NCI-H2029 treated with DMSO at 0.1 percent for 48 hours (cell line): ENCODE results near the gene ADGRA1.

Experiments used
- DNase-seq: peaks from one replicate; lab custom pipeline; 2025; lab: John Stamatoyannopoulos, UW

ADGRA1 gene

GRCh38 chr10:133076274-133077038 is 11.3 kb upstream of the ADGRA1 start:
- DNase-seq, result no peak

- no peak for DNase-seq
Measured at GRCh38 chr10:133079836-133080682, 7.7 kb upstream of the ADGRA1 start.

GRCh38 chr10:133080683-133081040 is 7.1 kb upstream of the ADGRA1 start:
- DNase-seq, result no peak

- DNase-seq, result no peak
Measured at GRCh38 chr10:133081636-133082035, 6.1 kb upstream of the ADGRA1 start.

DNA sequence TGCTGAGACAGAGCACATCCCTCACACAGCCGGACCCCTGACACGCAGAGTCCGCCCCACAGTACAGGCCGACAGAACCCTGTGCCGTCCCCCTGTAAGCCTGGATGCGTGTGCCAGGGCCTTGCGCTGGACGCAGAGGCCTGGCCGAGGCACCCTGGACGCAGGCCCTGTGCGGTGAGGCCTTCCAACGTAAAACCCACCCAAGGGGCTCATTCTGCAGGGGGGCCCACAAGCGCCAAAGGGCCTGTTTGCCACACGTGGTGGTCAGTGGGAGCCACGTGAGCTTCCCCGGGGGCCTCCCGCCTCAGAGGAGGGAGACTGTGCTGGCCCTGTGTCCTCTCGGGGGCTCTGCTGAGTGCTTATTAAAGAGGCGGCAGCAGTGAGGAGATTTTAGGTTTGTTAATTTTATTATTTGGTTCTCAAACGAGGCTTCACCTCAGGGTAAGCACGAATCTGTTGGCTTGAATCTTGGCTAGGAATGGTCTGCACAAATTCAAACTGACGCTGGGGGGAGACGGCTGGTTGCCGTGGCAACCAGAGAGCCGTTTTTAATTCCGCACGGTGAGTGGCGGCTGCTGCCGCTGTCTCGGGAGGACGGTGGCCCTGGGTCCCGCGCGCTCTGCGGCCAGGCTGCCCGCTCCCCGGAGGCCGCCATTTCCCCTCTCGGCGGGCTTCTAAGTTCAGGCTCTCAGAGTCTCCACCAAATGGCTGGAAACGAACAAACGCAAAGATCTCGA is 4.9 kb upstream of the ADGRA1 start:
- no peak for DNase-seq

DNA sequence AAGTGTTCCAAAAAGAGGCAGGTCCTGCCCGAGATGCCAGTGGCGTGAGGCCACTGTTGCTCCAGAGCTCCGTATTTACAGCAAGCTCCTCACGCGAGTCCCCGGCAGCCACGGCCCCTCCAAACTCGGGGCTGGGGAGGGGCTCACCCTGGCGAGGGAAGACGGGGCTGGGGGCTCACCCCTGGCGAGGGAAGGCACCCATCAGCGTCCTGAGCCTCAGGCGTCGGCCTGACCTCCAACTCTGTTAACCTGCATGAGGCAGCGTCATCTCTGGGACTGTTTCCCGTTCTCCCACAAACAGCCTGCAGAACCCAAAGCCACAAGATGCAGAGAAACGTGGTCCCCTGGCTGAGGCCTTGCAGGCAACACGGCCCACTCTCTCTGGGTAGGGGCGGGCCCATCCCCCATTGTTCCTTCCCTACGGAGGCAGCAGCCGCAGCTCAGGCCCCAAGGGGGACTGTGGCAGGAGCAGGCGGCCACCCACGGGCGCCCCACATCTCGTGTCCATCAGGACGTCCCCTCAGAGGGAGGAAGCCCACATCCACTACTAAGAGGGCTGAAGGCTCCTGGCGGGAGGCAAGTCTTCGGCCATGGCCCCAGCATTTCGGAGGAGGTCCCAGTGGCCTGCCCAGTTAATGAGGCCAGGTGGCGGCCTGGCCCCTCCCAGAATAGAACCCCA is 4.2 kb upstream of the ADGRA1 start:
- DNase-seq, result no peak

GRCh38 chr10:133084491-133084890 is 3.2 kb upstream of the ADGRA1 start:
- DNase-seq, result no peak

DNA sequence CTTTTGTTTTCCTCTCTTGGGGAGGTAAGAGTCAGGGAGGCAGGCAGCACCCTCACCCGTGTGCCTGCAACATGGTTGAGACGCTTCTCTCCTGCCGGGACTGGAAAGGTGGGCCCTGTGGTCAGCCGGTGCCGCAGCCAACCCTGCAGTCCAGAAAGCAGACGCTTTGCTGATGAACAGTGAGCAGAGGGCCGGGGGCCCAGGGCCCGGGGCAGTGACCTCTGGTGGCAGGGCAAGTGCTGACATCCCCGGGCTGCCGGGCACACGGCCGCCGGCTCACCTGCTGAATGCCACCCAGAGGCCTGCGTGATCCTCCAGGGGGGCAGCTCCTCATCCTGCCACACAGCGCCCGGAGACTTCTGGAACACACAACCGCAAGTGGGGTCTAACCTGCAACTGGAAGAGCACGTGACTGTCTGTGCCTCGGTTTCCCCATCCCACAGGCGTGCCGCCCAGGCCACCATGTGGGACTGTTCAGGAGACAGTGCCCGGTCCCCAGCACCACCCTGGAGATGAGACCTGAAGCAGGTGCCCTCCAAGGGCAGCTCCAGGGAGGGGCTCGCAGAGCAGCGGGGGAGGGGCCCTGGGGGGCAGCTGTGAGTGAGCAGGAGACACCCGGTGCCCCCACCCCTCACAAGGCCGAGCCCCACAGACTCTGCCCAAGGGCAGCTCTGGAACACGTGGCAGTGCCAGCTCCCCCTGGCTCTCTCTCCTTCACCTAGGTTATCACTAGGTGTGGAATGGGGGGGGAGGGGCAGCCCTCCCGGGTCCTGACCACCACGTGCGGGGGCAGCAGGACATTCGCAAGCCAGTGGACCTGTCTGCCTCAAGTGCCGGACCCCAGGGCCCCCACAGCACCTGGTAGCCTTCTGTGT is 2.2 kb upstream of the ADGRA1 start:
- no peak for DNase-seq

- DNase-seq, result no peak
Measured at GRCh38 chr10:133086247-133086646, 1.5 kb upstream of the ADGRA1 start.

DNA sequence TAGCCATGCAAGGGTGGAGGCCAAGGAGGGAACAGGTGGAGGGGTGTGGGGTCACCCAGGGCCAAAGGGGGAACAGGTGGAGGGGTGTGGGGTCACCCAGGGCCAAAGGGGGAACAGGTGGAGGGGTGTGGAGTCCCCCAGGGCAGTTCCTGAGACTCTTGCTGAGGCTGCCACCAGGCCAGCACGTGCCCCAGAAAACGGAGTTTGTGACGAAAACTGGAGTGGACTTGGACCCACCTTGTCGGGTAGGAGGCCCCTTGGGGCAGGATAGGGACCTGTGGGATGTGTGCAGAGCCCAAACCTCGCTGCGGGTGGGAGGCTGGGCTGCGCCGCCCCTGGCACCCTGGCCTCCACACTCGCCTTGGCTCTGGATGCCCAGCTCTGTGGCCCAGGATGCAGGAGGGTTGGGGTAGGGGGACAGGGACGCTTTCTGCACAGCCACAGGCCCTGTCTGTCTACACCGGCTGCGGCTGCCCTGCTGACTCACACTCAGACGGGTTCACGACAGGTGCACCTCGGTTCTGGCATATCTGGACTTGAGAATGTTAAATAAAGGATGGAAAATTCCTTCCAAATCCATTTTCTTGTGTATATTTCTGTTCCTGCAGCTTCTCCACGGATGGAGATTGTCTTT is 562 bp upstream of the ADGRA1 start:
- no peak for DNase-seq

- no peak for DNase-seq
Measured at GRCh38 chr10:133088179-133088955, 643 bp downstream of the ADGRA1 start.

GRCh38 chr10:133088956-133089800 is 1.5 kb downstream of the ADGRA1 start:
- DNase-seq, result no peak

DNA sequence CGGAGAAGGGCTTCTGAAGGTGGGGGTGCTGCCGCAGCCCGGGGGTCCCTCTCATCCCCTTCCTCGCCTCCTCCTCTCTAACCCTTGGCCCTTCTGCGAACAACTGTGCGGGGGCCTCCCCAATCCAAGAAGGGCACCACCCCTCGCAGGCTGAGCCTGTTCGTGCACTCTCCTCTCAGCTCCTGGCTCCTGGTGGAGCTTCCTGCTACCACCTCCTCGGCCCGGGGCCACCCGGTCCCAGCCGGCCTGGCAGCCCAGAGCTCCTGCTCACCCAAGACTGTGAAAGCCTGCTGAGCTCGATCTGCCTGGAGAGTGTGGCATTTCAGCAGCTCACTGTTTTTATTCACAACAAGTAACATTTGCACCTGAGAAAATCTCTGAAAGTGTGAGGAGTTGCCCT is 2.4 kb downstream of the ADGRA1 start:
- DNase-seq, result no peak

DNA sequence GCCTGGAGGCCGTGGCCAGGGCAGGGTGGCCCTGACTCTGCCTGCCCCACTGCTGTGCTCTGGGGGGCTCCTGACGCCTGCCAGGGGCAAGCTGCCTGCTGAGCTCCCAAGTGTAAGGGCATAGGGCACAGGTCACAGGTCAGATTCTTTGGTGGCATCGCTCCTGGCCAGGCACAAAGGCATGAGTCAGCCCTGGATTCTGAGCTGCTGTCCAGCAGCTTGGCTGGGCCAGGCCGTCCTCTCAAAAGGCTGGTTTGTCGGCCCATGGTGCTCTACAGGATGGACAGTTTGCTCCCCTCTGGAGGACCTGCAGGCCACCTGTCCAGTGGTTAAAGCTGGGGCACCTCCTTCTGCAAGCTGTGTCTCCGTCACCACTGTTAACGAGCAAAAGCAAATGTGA is 2.9 kb downstream of the ADGRA1 start:
- DNase-seq, result no peak

DNA sequence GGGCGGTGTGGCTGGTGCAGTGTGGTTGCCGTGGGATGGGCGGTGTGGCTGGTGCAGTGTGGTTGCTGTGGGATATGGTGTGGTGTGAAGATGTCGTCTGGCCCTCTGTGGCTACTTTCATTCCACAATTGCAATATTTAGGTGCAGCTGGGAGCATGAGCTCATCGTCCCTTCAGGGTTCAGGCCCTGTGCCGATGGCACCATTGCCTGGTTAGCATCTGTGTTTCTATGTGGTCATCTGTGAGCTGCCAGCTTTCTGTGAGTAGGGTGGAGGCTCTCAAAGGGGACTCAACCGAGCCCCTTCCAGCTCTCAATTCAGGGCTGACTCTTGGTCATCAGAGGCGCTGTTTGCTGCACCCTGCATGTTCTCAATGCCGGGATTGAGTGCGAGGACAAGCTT is 3.6 kb downstream of the ADGRA1 start:
- no peak for DNase-seq

GRCh38 chr10:133093291-133093690 is 5.6 kb downstream of the ADGRA1 start:
- no peak for DNase-seq

- DNase-seq, result no peak
Measured at GRCh38 chr10:133094286-133094685, 6.6 kb downstream of the ADGRA1 start.

- no peak for DNase-seq
Measured at GRCh38 chr10:133094866-133095265, 7.1 kb downstream of the ADGRA1 start.

GRCh38 chr10:133095586-133095985 is 7.9 kb downstream of the ADGRA1 start:
- no peak for DNase-seq
